Mucosa of rectum (tissue), 2 donors: Measurements from ENCODE around the gene GPD2.
"Not testable (repeated sequence)": the region's sequence is repeated elsewhere in the genome, so short reads cannot be mapped to it uniquely, and the experiment has no call there.

ENCODE experiments used
- H3K27ac ChIP-seq, 2 donors: one replicate each; pipeline ENCODE4 v1.7.0; 2013; ENCODE audit warnings: inconsistent platforms in 2 of 2, low read depth in 2 of 2, low read length in 2 of 2
- H3K27me3 ChIP-seq, 2 donors: one replicate each; pipeline ENCODE4 v1.7.0; 2013; ENCODE audit warnings: low read length in 2 of 2; ENCODE audit not compliant: control insufficient read depth in 2 of 2, insufficient read depth in 2 of 2
- H3K36me3 ChIP-seq, 2 donors: one replicate each; pipeline ENCODE4 v1.7.0; 2013; ENCODE audit warnings: low read length in 2 of 2; ENCODE audit not compliant: control insufficient read depth in 2 of 2, insufficient read depth in 2 of 2
- H3K4me1 ChIP-seq, 2 donors: one replicate each; pipeline ENCODE4 v1.7.0; 2013; ENCODE audit warnings: low read length in 2 of 2, mild to moderate bottlenecking in 1 of 2; ENCODE audit not compliant: control insufficient read depth in 2 of 2, insufficient read depth in 2 of 2
- H3K4me3 ChIP-seq, 2 donors: one replicate each; pipeline ENCODE4 v1.7.0; 2013; ENCODE audit warnings: low read length in 2 of 2
- H3K9ac ChIP-seq, 2 donors: one replicate each; pipeline ENCODE4 v1.7.0; 2013; ENCODE audit warnings: low read length in 2 of 2, low read depth in 1 of 2, mild to moderate bottlenecking in 1 of 2
- H3K9me3 ChIP-seq, 2 donors: one replicate each; pipeline ENCODE4 v1.7.0; 2013; ENCODE audit warnings: low read length in 2 of 2; ENCODE audit not compliant: control insufficient read depth in 2 of 2
- donor health status: healthy.
- donor health status: Normal muscosa, but diverticular disease.

The GPD2 gene

GRCh38 chr2:156489750-156490465 lies 53.7 kb downstream of the GPD2 start:
- Histone ChIP-seq H3K36me3 (no peaks in the 10 kb centered on the region), H3K4me3 (no peak overlapping the region), H3K27ac (no peak overlapping the region), H3K27me3 (no peaks in the 10 kb centered on the region), H3K9ac (no peak overlapping the region), H3K4me1 (no peaks in the 10 kb centered on the region), H3K9me3 (no peaks in the 10 kb centered on the region)

- H3K9me3 ChIP-seq, result no peaks in the 10 kb centered on the region
- no peaks in the 10 kb centered on the region for H3K27me3 ChIP-seq
- H3K9ac ChIP-seq, result no peak overlapping the region
- H3K36me3 ChIP-seq, result no peaks in the 10 kb centered on the region
- no peaks in the 10 kb centered on the region for H3K4me1 ChIP-seq
- no peak overlapping the region for H3K27ac ChIP-seq
- no peak overlapping the region for H3K4me3 ChIP-seq
Measured at GRCh38 chr2:156490466-156490840, 54.3 kb downstream of the GPD2 start.

- no peaks in the 10 kb centered on the region for H3K9me3 ChIP-seq
- no peak overlapping the region for H3K4me3 ChIP-seq
- H3K27me3 ChIP-seq, result no peaks in the 10 kb centered on the region
- no peak overlapping the region for H3K27ac ChIP-seq
- H3K9ac ChIP-seq, result no peak overlapping the region
- H3K4me1 ChIP-seq, result no peaks in the 10 kb centered on the region
- no peaks in the 10 kb centered on the region for H3K36me3 ChIP-seq
Measured at GRCh38 chr2:156491176-156491575, 55.0 kb downstream of the GPD2 start.

GRCh38 chr2:156492979-156493378 lies 56.8 kb downstream of the GPD2 start:
- Histone ChIP-seq H3K4me1 (no peaks in the 10 kb centered on the region), H3K4me3 (no peak overlapping the region), H3K9me3 (no peaks in the 10 kb centered on the region), H3K27me3 (no peaks in the 10 kb centered on the region), H3K36me3 (no peaks in the 10 kb centered on the region), H3K9ac (no peak overlapping the region), H3K27ac (no peak overlapping the region)

- not testable (repeated sequence) for H3K9me3 ChIP-seq, H3K27me3 ChIP-seq, H3K4me3 ChIP-seq, H3K27ac ChIP-seq, H3K4me1 ChIP-seq, H3K9ac ChIP-seq, H3K36me3 ChIP-seq
Measured at GRCh38 chr2:156495998-156496397, 59.8 kb downstream of the GPD2 start.

- H3K9me3 ChIP-seq, result no peaks in the 10 kb centered on the region
- peaks cover 0 to 5% of the 10 kb centered on the region in 2 donors for H3K36me3 ChIP-seq
- no peaks in the 10 kb centered on the region for H3K4me1 ChIP-seq
- no peak overlapping the region for H3K4me3 ChIP-seq
- H3K27me3 ChIP-seq, result no peaks in the 10 kb centered on the region
- no peak overlapping the region for H3K9ac ChIP-seq
- no peak overlapping the region for H3K27ac ChIP-seq
Measured at GRCh38 chr2:156505696-156506095, 69.5 kb downstream of the GPD2 start.

- Histone ChIP-seq H3K9ac (no peak overlapping the region), H3K4me1 (no peaks in the 10 kb centered on the region), H3K4me3 (no peak overlapping the region), H3K9me3 (no peaks in the 10 kb centered on the region), H3K36me3 (peaks cover 11 to 15% of the 10 kb centered on the region in 2 donors), H3K27me3 (no peaks in the 10 kb centered on the region), H3K27ac (no peak overlapping the region)
Measured at GRCh38 chr2:156511122-156511521, 74.9 kb downstream of the GPD2 start.

- no peak overlapping the region for H3K27ac ChIP-seq
- no peaks in the 10 kb centered on the region for H3K9me3 ChIP-seq
- no peaks in the 10 kb centered on the region for H3K4me1 ChIP-seq
- H3K27me3 ChIP-seq, result no peaks in the 10 kb centered on the region
- H3K36me3 ChIP-seq, result peaks cover 11 to 15% of the 10 kb centered on the region in 2 donors
- H3K9ac ChIP-seq, result no peak overlapping the region
- H3K4me3 ChIP-seq, result no peak overlapping the region
Measured at GRCh38 chr2:156511803-156512202, 75.6 kb downstream of the GPD2 start.

- Histone ChIP-seq H3K27me3 (no peaks in the 10 kb centered on the region), H3K9ac (no peak overlapping the region), H3K9me3 (no peaks in the 10 kb centered on the region), H3K4me1 (no peaks in the 10 kb centered on the region), H3K27ac (no peak overlapping the region), H3K36me3 (peaks cover 11 to 15% of the 10 kb centered on the region in 2 donors), H3K4me3 (no peak overlapping the region)
Measured at GRCh38 chr2:156512451-156512850, 76.3 kb downstream of the GPD2 start.

- H3K9ac ChIP-seq, result no peak overlapping the region
- no peak overlapping the region for H3K27ac ChIP-seq
- no peaks in the 10 kb centered on the region for H3K9me3 ChIP-seq
- H3K4me1 ChIP-seq, result no peaks in the 10 kb centered on the region
- peaks cover 11% of the 10 kb centered on the region in 2 donors for H3K36me3 ChIP-seq
- H3K27me3 ChIP-seq, result no peaks in the 10 kb centered on the region
- H3K4me3 ChIP-seq, result no peak overlapping the region
Measured at GRCh38 chr2:156513219-156513618, 77.0 kb downstream of the GPD2 start.
